Neural progenitor cell (in vitro differentiated cells): Measurements from ENCODE around the gene RNPS1.

Experiments
- EZH2phosphoT487 ChIP-seq: fragments of 200-600 bp; sonication (generic); IDR thresholded peaks from 2 replicates; pipeline ENCODE4 v1.6.1; 2017; ENCODE audit warnings: antibody characterized with exemption
- TF ChIP-seq, protein P1 (sequence below): fragments of 200-600 bp; sonication (generic); IDR thresholded peaks from 2 replicates; pipeline ENCODE4 v1.5.1; 2017; ENCODE audit warnings: antibody characterized with exemption, mild to moderate bottlenecking

DNA sequence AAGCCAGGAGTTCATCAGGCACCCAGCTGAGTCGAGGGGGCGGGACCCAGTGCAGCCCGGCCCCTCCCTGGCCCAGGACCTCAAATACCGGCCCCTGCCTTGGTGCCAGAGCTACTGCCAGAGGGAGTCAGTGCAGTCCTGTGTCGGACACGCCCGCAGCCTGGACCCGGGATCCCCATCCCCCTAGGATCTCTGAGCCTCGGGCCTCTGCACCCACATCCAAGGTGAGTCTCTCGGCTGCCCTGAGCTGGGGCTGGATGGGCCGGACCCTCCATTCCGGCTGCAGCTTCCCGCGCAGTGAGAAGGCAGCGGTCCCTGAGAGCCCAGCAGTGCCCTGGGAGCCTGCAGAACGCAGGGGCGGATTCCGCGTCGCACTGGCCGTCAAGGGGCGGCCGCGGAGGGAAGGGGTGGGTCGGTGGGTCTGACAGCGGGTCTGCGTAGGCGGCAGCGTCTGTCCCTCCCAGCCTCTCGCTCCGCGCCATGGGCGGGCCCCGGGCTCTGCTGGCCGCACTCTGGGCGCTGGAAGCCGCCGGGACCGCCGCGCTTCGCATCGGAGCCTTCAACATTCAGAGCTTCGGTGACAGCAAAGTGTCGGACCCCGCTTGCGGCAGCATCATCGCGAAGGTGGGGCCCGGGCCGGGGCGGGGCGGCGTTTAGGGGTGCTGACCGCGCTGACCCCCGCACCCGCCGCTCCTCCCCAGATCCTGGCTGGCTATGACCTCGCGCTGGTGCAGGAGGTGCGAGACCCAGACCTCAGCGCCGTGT, 31.4 kb downstream of the RNPS1 start, which contains the start of gene DNASE1L2:
- TF ChIP-seq, protein P1, sequence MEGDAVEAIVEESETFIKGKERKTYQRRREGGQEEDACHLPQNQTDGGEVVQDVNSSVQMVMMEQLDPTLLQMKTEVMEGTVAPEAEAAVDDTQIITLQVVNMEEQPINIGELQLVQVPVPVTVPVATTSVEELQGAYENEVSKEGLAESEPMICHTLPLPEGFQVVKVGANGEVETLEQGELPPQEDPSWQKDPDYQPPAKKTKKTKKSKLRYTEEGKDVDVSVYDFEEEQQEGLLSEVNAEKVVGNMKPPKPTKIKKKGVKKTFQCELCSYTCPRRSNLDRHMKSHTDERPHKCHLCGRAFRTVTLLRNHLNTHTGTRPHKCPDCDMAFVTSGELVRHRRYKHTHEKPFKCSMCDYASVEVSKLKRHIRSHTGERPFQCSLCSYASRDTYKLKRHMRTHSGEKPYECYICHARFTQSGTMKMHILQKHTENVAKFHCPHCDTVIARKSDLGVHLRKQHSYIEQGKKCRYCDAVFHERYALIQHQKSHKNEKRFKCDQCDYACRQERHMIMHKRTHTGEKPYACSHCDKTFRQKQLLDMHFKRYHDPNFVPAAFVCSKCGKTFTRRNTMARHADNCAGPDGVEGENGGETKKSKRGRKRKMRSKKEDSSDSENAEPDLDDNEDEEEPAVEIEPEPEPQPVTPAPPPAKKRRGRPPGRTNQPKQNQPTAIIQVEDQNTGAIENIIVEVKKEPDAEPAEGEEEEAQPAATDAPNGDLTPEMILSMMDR, result no peak
- TF ChIP-seq EZH2phosphoT487, result no peak
